ENCODE measurements around the gene DDAH2. TPM values are rescaled to one million over a fixed set of nuclear protein-coding genes. Genes with fewer than 3 reads are reported as not detected.

Gene DDAH2
- total RNA-seq, 4 donors from 2014 or later, result 10.6 to 24.2 (median 15.4) TPM

- intact Hi-C loops (cut with DNase I; ENCODE audit: low total_unique reads), result loop anchor here (5.0 kb wide), 2 partner anchors 49 to 196 kb away; partner anchors contain the start of genes BAG6 and EHMT2
- DNase-seq, result no peak
Observed at GRCh38 chr6:31700740-31701401, 28.2 kb downstream of the DDAH2 start.

GRCh38 chr6:31697555-31697954, 31.5 kb downstream of the DDAH2 start:
- Histone ChIP-seq H3K4me3 (no peak overlapping the region), H3K4me1 (peaks cover 19 to 37% of the 10 kb centered on the region in 2 donors), H3K36me3 (peaks cover 0 to 59% of the 10 kb centered on the region in 2 donors), H3K27me3 (no peaks in the 10 kb centered on the region), H3K9me3 (no peaks in the 10 kb centered on the region), H3K27ac (peak overlapping the region in 1 of 4 donors; percentile 4)
- TF ChIP-seq POLR2A (IDR thresholded peaks at IDR 0.05), result no peak
- no peak for TF ChIP-seq CTCF (IDR thresholded peaks at IDR 0.05 in 4 of 5, conservative IDR thresholded peaks at IDR 0.05 in 1 of 5)
- in situ Hi-C loops (cut with MboI; ENCODE audit: low sequenced_read_pairs in 4 of 4), result loop anchor here in 1 of 4 donors (25.0 kb wide), 1 partner anchor 265 kb away; the partner anchor contains the start of genes DXO, NELFE and SKIC2
- DNase-seq (no peak), ATAC-seq (no peak)
- intact Hi-C loops (cut with DNase I; ENCODE audit: low total_unique reads), result no loop called here

More at GRCh38 chr6:31700740-31701401, 28.2 kb downstream of the DDAH2 start:
- in situ Hi-C loops (cut with MboI; ENCODE audit: low sequenced_read_pairs in 4 of 4), result no loop called here
- H3K27ac ChIP-seq, result peak overlapping the region; percentile 91 to 98 (median 96)
- H3K27me3 ChIP-seq, result no peaks in the 10 kb centered on the region
- no peak for ATAC-seq
- H3K4me3 ChIP-seq, result no peak overlapping the region
- H3K36me3 ChIP-seq, result peaks cover 0 to 26% of the 10 kb centered on the region in 2 donors
- TF ChIP-seq CTCF (IDR thresholded peaks at IDR 0.05 in 4 of 5, conservative IDR thresholded peaks at IDR 0.05 in 1 of 5), result no peak
- TF ChIP-seq POLR2A (IDR thresholded peaks at IDR 0.05), result no peak
- H3K9me3 ChIP-seq, result no peaks in the 10 kb centered on the region
- peaks cover 22 to 40% of the 10 kb centered on the region in 2 donors for H3K4me1 ChIP-seq

GRCh38 chr6:31693535-31693934, 35.6 kb downstream of the DDAH2 start:
- Histone ChIP-seq H3K36me3 (peaks cover 0 to 87% of the 10 kb centered on the region in 2 donors), H3K4me3 (no peak overlapping the region), H3K4me1 (peaks cover 0 to 13% of the 10 kb centered on the region in 2 donors), H3K27ac (no peak overlapping the region), H3K27me3 (no peaks in the 10 kb centered on the region), H3K9me3 (no peaks in the 10 kb centered on the region)
- DNase-seq (no peak), ATAC-seq (no peak)
- TF ChIP-seq CTCF (IDR thresholded peaks at IDR 0.05 in 4 of 5, conservative IDR thresholded peaks at IDR 0.05 in 1 of 5), result no peak
- TF ChIP-seq POLR2A (IDR thresholded peaks at IDR 0.05), result no peak
- intact Hi-C loops (cut with DNase I; ENCODE audit: low total_unique reads) (no loop called here), in situ Hi-C loops (cut with MboI; ENCODE audit: low sequenced_read_pairs in 4 of 4) (loop anchor here in 1 of 4 donors (25.0 kb wide), 1 partner anchor 269 kb away; the partner anchor contains the start of genes DXO, NELFE and SKIC2)

- no peak for TF ChIP-seq CTCF (IDR thresholded peaks at IDR 0.05 in 4 of 5, conservative IDR thresholded peaks at IDR 0.05 in 1 of 5)
- TF ChIP-seq POLR2A (IDR thresholded peaks at IDR 0.05), result no peak
- intact Hi-C loops (cut with DNase I; ENCODE audit: low total_unique reads) (no loop called here), in situ Hi-C loops (cut with MboI; ENCODE audit: low sequenced_read_pairs in 4 of 4) (loop anchor here in 1 of 4 donors (25.0 kb wide), 1 partner anchor 269 kb away; the partner anchor contains the start of genes DXO, NELFE and SKIC2)
- ATAC-seq (no peak), DNase-seq (no peak)
- Histone ChIP-seq H3K27me3 (no peaks in the 10 kb centered on the region), H3K4me3 (no peak overlapping the region), H3K36me3 (peaks cover 0 to 94% of the 10 kb centered on the region in 2 donors), H3K4me1 (peaks cover 0 to 7% of the 10 kb centered on the region in 2 donors), H3K27ac (no peak overlapping the region), H3K9me3 (no peaks in the 10 kb centered on the region)
Observed at GRCh38 chr6:31692886-31693285, 36.2 kb downstream of the DDAH2 start.
